NCI-H2171 (cell line): ENCODE data around the gene ACSL4.
A peak's percentile ranks its signal among the peaks of the same experiment; 100 is the strongest.
"Not testable (repeated sequence)": the region's sequence is repeated elsewhere in the genome, so short reads cannot be mapped to it uniquely, and the experiment has no call there.

ENCODE experiments used
- DNase-seq: peaks from one replicate; lab custom pipeline; 2025; lab: John Stamatoyannopoulos, UW

Gene ACSL4

GRCh38 chrX:109732807-109733612 lies at the start of gene ACSL4:
TSS of gene ACSL4 (minus strand) at chrX:109733257. CDS start at chrX:109683363, 49,894 bp downstream.
- peak; percentile 66 for DNase-seq

- no peak for DNase-seq
These were observed 44.7 kb upstream of the ACSL4 start for GRCh38 chrX:109777749-109778148.

GRCh38 chrX:109776986-109777385 lies 43.9 kb upstream of the ACSL4 start:
- no peak for DNase-seq

GRCh38 chrX:109776432-109776831 lies 43.4 kb upstream of the ACSL4 start:
- no peak for DNase-seq

- no peak for DNase-seq
These were observed 42.3 kb upstream of the ACSL4 start for GRCh38 chrX:109775386-109775785.

- no peak for DNase-seq
These were observed 41.6 kb upstream of the ACSL4 start for GRCh38 chrX:109774706-109775105.

GRCh38 chrX:109774136-109774535 lies 41.1 kb upstream of the ACSL4 start:
- DNase-seq, result no peak

GRCh38 chrX:109773374-109773773 lies 40.3 kb upstream of the ACSL4 start:
- no peak for DNase-seq

GRCh38 chrX:109770780-109771179 lies 37.7 kb upstream of the ACSL4 start:
- no peak for DNase-seq

GRCh38 chrX:109760922-109761250 lies 27.8 kb upstream of the ACSL4 start:
- DNase-seq, result no peak

GRCh38 chrX:109760209-109760921 lies 27.3 kb upstream of the ACSL4 start:
- no peak for DNase-seq

GRCh38 chrX:109753256-109753655 lies 20.2 kb upstream of the ACSL4 start:
- no peak for DNase-seq

- DNase-seq, result no peak
These were observed 18.6 kb upstream of the ACSL4 start for GRCh38 chrX:109751698-109752097.

- DNase-seq, result no peak
These were observed 16.1 kb upstream of the ACSL4 start for GRCh38 chrX:109749207-109749606.

- no peak for DNase-seq
These were observed 14.6 kb upstream of the ACSL4 start for GRCh38 chrX:109747681-109748080.

GRCh38 chrX:109742722-109743121 lies 9.7 kb upstream of the ACSL4 start:
- no peak for DNase-seq

GRCh38 chrX:109740896-109741295 lies 7.8 kb upstream of the ACSL4 start:
- not testable (repeated sequence) for DNase-seq

GRCh38 chrX:109740433-109740809 lies 7.4 kb upstream of the ACSL4 start:
- DNase-seq, result no peak

- no peak for DNase-seq
These were observed 6.8 kb upstream of the ACSL4 start for GRCh38 chrX:109739625-109740432.

GRCh38 chrX:109735202-109735744 lies 2.2 kb upstream of the ACSL4 start:
- no peak for DNase-seq

GRCh38 chrX:109733613-109734083 lies 591 bp upstream of the ACSL4 start:
- DNase-seq, result no peak
